Measurements from ENCODE around the gene FAM117A.
"Not testable (repeated sequence)": the region's sequence is repeated elsewhere in the genome, so short reads cannot be mapped to it uniquely, and the experiment has no call there.

FAM117A gene

GRCh38 chr17:49739641-49740271 is 24.2 kb downstream of the FAM117A start:
- DNase-seq, result no peak

- peak in 1 of 2 experiments; percentile 39 for DNase-seq
Observed at GRCh38 chr17:49738456-49739163, 25.3 kb downstream of the FAM117A start.

- DNase-seq, result no peak
Observed at GRCh38 chr17:49734515-49735490, 29.1 kb downstream of the FAM117A start.

GRCh38 chr17:49731435-49731831 is 32.5 kb downstream of the FAM117A start:
- DNase-seq, result no peak

GRCh38 chr17:49730785-49731434 is 33.0 kb downstream of the FAM117A start:
- no peak for DNase-seq

- DNase-seq, result peak in 1 of 2 experiments; percentile 32
Observed at GRCh38 chr17:49730078-49730784, 33.7 kb downstream of the FAM117A start.

GRCh38 chr17:49729069-49729468 is 34.9 kb downstream of the FAM117A start:
- no peak for DNase-seq

GRCh38 chr17:49728425-49728824 is 35.5 kb downstream of the FAM117A start:
- DNase-seq, result no peak

GRCh38 chr17:49727380-49727779 is 36.6 kb downstream of the FAM117A start:
- no peak for DNase-seq

GRCh38 chr17:49725452-49726130 is 38.3 kb downstream of the FAM117A start:
- no peak for DNase-seq

- not testable (repeated sequence) for DNase-seq
Observed at GRCh38 chr17:49724552-49724951, 39.4 kb downstream of the FAM117A start.

GRCh38 chr17:49723423-49723822 is 40.5 kb downstream of the FAM117A start:
- no peak for DNase-seq

GRCh38 chr17:49722066-49722465 is 41.9 kb downstream of the FAM117A start:
- no peak for DNase-seq

- no peak for DNase-seq
Observed at GRCh38 chr17:49717371-49717861, 46.5 kb downstream of the FAM117A start.

- DNase-seq, result no peak
Observed at GRCh38 chr17:49716668-49717364, 47.1 kb downstream of the FAM117A start.

GRCh38 chr17:49715717-49716279 is 48.1 kb downstream of the FAM117A start:
- no peak for DNase-seq

- DNase-seq, result no peak
Observed at GRCh38 chr17:49715216-49715615, 48.7 kb downstream of the FAM117A start.

- DNase-seq, result no peak
Observed at GRCh38 chr17:49708515-49709183, 55.3 kb downstream of the FAM117A start.

GRCh38 chr17:49707608-49708514 is 56.1 kb downstream of the FAM117A start, which contains the start of gene SLC35B1:
Gene SLC35B1 (minus strand): TSS chr17:49707964. CDS start chr17:49707833, 131 bp downstream.
- DNase-seq, result peak; percentile 96 to 97
